ENCODE measurements around the gene RPS6KA3. TPM values are rescaled to one million over a fixed set of nuclear protein-coding genes. Genes with fewer than 3 reads are reported as not detected.
"Not testable (repeated sequence)": the region's sequence is repeated elsewhere in the genome, so short reads cannot be mapped to it uniquely, and the experiment has no call there.

RPS6KA3 gene
- total RNA-seq, 1 experiment from 2014 or later, result 31.9 TPM

GRCh38 chrX:20173856-20174255 is 92.9 kb downstream of the RPS6KA3 start:
- intact Hi-C loops (cut with micrococcal nuclease), result no loop called here
- Mint-ChIP-seq H3K36me3 (ENCODE audit: insufficient read depth, unreplicated experiment) (peaks cover 42% of the 10 kb centered on the region), H3K4me1 (ENCODE audit: insufficient read depth, unreplicated experiment) (no peaks in the 10 kb centered on the region), H3K27ac (ENCODE audit: low read depth, unreplicated experiment) (no peak overlapping the region), H3K4me3 (ENCODE audit: unreplicated experiment) (no peak overlapping the region), H3K27me3 (ENCODE audit: insufficient read depth, unreplicated experiment) (peaks cover 18% of the 10 kb centered on the region), H3K9me3 (ENCODE audit: unreplicated experiment) (no peaks in the 10 kb centered on the region)
- no TSS peak for BruUV-seq (replicated peaks)
- CTCF ChIA-PET, result no interaction called here
- no peak for DNase-seq (ENCODE audit: unreplicated experiment)
- TF ChIP-seq CTCF (IDR thresholded peaks at IDR 0.05; ENCODE audit: unreplicated experiment), result no peak
- POLR2A ChIA-PET, result no interaction called here

- TF ChIP-seq CTCF (IDR thresholded peaks at IDR 0.05; ENCODE audit: unreplicated experiment), result no peak
- Mint-ChIP-seq H3K36me3 (ENCODE audit: insufficient read depth, unreplicated experiment) (peaks cover 44% of the 10 kb centered on the region), H3K27ac (ENCODE audit: low read depth, unreplicated experiment) (no peak overlapping the region), H3K4me1 (ENCODE audit: insufficient read depth, unreplicated experiment) (no peaks in the 10 kb centered on the region), H3K27me3 (ENCODE audit: insufficient read depth, unreplicated experiment) (peaks cover 14% of the 10 kb centered on the region), H3K4me3 (ENCODE audit: unreplicated experiment) (no peak overlapping the region), H3K9me3 (ENCODE audit: unreplicated experiment) (no peaks in the 10 kb centered on the region)
- intact Hi-C loops (cut with micrococcal nuclease), result no loop called here
- no TSS peak for BruUV-seq (replicated peaks)
- POLR2A ChIA-PET, result no interaction called here
- DNase-seq (ENCODE audit: unreplicated experiment), result no peak
- CTCF ChIA-PET, result no interaction called here
Observed at GRCh38 chrX:20173313-20173712, 93.4 kb downstream of the RPS6KA3 start.

GRCh38 chrX:20171887-20172286 is 94.8 kb downstream of the RPS6KA3 start:
- ChIA-PET POLR2A (no interaction called here), CTCF (interaction anchor here (0.5 to 0.7 kb wide), 3 partner anchors 26 to 276 kb away, joined by 3 to 5 read pairs (median 3); no protein-coding TSS in a partner anchor)
- no peak for TF ChIP-seq CTCF (IDR thresholded peaks at IDR 0.05; ENCODE audit: unreplicated experiment)
- Mint-ChIP-seq H3K27ac (ENCODE audit: low read depth, unreplicated experiment) (no peak overlapping the region), H3K4me3 (ENCODE audit: unreplicated experiment) (no peak overlapping the region), H3K4me1 (ENCODE audit: insufficient read depth, unreplicated experiment) (no peaks in the 10 kb centered on the region), H3K27me3 (ENCODE audit: insufficient read depth, unreplicated experiment) (peaks cover 15% of the 10 kb centered on the region), H3K36me3 (ENCODE audit: insufficient read depth, unreplicated experiment) (peaks cover 52% of the 10 kb centered on the region), H3K9me3 (ENCODE audit: unreplicated experiment) (no peaks in the 10 kb centered on the region)
- intact Hi-C loops (cut with micrococcal nuclease), result no loop called here
- no peak for DNase-seq (ENCODE audit: unreplicated experiment)
- BruUV-seq (replicated peaks), result no TSS peak

- H3K27ac Mint-ChIP-seq (ENCODE audit: low read depth, unreplicated experiment); intact Hi-C loops (cut with micrococcal nuclease); H3K9me3 Mint-ChIP-seq (ENCODE audit: unreplicated experiment); POLR2A ChIA-PET; H3K4me1 Mint-ChIP-seq (ENCODE audit: insufficient read depth, unreplicated experiment); DNase-seq (ENCODE audit: unreplicated experiment); H3K4me3 Mint-ChIP-seq (ENCODE audit: unreplicated experiment); CTCF ChIA-PET; BruUV-seq (replicated peaks): not testable (repeated sequence)
- Mint-ChIP-seq H3K36me3 (ENCODE audit: insufficient read depth, unreplicated experiment) (peaks cover 46% of the 10 kb centered on the region), H3K27me3 (ENCODE audit: insufficient read depth, unreplicated experiment) (peaks cover 52% of the 10 kb centered on the region)
Observed at GRCh38 chrX:20162516-20162915, 104.2 kb downstream of the RPS6KA3 start.

Measured in MCF 10A (cell line).